Cardiac septum (tissue), 1 donor: ENCODE data around the gene CAPN3. TPM values are rescaled to one million over a fixed set of nuclear protein-coding genes. Genes with fewer than 3 reads are reported as not detected.
"Not testable (repeated sequence)": the region's sequence is repeated elsewhere in the genome, so short reads cannot be mapped to it uniquely, and the experiment has no call there.

Experiments used
- DNase-seq: peaks from one replicate; pipeline ENCODE4 v3.0.0-alpha.2; 2020; ENCODE audit warnings: low spot score
- intact Hi-C: fragments of 100-400 bp; cut with DNase I; formaldehyde crosslinking; loops from one replicate; pipeline ENCODE4 v1.14.0; 2022
- long read RNA-seq: library from polyadenylated mRNA; unstranded; transcript quantifications from one replicate; pipeline ENCODE4 v2.0.0, GENCODE V29; 2021
- total RNA-seq: library from RNA; stranded (reverse); fragmentation: NEBNext Ultra II Directional; extraction: Animal tissue kit (Norgen Biotek cat#: 25700); gene quantifications from one replicate; pipeline ENCODE4 v1.2.1, GENCODE V29; 2021
- donor health status: DM: no; HTN: no; CAD: no.

The CAPN3 gene
- 14.8 TPM for total RNA-seq
- long read RNA-seq, partial matches to known transcripts, result 5 of 10 reads
- long read RNA-seq, other reads (novel, unspliced or antisense), result 5 of 10 reads

DNA sequence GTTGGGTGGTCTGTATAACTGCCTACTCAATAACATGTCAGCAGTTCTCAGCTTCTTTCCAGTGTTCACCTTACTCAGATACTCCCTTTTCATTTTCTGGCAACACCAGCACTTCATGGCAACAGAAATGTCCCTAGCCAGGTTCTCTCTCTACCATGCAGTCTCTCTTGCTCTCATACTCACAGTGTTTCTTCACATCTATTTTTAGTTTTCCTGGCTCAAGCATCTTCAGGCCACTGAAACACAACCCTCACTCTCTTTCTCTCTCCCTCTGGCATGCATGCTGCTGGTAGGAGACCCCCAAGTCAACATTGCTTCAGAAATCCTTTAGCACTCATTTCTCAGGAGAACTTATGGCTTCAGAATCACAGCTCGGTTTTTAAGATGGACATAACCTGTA, at the start of gene CAPN3:
CAPN3 (plus strand) TSS at position 253 of the 400 bp plus-strand sequence. CDS start 305 bp downstream, outside the sequence.
- intact Hi-C loops, result no loop called here
- DNase-seq, result no peak

- intact Hi-C loops, result no loop called here
- DNase-seq, result no peak
Observed at GRCh38 chr15:42313463-42313862, 45.8 kb upstream of the CAPN3 start.

DNA sequence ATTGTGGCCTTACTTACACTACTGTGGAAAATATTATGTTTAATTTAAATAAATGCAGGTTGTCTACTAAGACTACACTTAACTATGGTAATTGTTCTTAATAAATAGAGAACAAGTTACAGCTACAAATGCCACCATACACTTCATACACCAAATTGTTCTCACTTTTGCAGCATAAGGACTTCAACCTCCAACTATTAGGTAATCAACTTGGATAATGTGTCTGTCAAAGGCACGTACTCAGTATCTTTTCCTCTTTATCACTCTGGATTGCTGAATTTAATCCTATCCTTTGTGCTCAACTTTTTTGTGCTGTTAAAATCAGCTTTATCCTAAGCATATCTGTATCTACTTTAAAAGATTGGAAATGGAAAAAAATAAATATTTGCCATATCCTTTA, 44.5 kb upstream of the CAPN3 start:
- intact Hi-C loops, result no loop called here
- no peak for DNase-seq

DNA sequence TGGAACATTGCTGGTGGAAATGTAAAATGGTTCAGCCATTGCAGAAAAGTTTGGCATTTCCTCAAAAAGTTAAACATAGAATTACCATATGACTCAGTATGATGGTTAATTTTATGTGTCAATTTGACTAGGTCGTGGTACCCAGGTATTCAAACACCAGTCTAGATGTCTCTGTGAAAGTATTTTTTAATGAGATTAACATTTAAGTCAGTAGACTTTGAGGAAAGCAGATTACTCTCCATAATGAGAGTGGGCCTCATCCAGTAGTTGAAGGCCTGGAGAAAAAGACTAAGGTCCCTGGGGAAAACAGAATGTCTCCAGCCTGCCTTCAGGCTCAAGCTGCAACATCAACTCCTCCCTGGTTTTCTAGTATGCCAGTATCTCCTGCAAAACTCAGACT, 43.8 kb upstream of the CAPN3 start:
- DNase-seq, result no peak
- intact Hi-C loops, result no loop called here

GRCh38 chr15:42316282-42316805, 43.0 kb upstream of the CAPN3 start:
- DNase-seq, intact Hi-C loops: not testable (repeated sequence)

- intact Hi-C loops, result no loop called here
- DNase-seq, result no peak
Observed at GRCh38 chr15:42319206-42319605, 40.1 kb upstream of the CAPN3 start.

DNA sequence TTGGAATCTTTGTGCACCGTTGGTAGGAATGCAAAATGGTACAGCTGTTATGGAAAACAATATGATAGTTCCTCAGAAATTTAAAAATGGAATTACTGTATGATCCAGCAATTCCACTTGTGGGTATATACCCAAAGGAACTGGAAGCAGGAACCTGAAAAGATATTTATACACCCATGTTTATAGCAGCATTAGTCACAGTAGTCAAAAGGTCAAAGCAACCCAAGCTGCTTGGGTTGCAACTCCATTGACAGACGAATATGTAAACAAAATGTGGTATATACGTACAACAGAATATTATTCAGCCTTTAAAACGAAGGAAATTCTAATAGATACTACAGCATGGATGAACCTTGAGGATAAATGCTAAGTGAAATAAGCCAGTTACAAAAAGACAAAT, 35.0 kb upstream of the CAPN3 start:
- intact Hi-C loops, result no loop called here

DNA sequence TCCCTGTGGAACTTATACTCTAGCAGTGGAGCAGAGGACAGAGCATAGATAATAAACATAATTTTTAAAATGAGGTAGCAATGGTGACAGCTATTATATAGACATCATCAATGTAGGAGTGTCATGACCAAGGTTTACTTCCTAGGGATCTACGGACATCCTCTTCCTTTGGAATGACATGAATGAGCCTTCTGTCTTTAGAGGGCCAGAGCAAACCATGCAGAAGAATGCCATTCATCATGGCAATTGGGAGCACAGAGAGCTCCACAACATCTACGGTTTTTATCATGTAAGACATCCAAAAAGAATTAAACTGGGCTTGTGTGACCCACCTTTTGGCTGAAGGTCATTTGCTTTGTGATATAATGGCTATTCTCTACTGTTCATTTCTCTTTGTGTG, 30.1 kb upstream of the CAPN3 start:
- intact Hi-C loops, result no loop called here
- no peak for DNase-seq

More for the DNA sequence above, 35.0 kb upstream of the CAPN3 start:
- DNase-seq, result no peak

DNA sequence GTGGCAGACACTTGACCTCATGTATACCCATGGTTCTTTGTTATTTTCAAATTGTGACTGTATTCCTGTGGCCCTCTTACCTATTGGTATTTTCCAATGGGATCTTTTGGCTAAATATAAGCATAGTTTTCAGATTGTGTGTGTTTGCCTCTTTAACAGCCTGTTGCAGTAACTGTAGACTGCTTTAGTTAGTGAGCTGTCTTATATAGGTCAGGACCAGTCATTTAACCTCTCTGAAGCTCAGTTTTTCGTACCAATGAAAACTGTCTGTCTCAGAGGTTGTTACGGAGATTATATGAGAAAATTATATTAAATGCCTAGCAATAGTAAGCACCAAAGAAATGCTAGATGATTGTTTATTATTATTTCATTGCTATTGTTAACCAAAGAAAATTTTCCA, 29.3 kb upstream of the CAPN3 start:
- no peak for DNase-seq
- intact Hi-C loops, result no loop called here

DNA sequence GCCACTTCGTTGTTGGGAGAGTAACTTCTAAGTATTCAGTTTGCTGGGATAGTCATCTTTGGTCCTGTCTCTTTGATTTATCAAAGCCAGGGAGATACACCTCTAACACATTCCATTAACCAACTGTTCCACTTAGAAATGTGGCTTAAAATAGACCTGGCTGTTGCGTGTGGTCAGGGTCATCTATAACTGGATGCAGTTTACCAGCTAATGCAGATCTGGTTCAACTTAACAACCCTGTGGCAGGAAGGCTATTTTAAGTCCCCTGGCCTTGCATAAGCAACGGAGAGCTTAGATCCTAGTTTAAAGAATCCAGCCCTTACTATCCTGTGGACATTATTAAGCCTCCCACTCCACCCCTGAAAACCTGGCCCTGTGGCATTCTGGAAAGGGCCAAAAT, 28.1 kb upstream of the CAPN3 start:
- no peak for DNase-seq
- intact Hi-C loops, result no loop called here

GRCh38 chr15:42332331-42332730, 27.0 kb upstream of the CAPN3 start:
- no peak for DNase-seq
- intact Hi-C loops, result no loop called here

- no peak for DNase-seq
- intact Hi-C loops, result no loop called here
Observed at GRCh38 chr15:42335074-42335473, 24.2 kb upstream of the CAPN3 start.

DNA sequence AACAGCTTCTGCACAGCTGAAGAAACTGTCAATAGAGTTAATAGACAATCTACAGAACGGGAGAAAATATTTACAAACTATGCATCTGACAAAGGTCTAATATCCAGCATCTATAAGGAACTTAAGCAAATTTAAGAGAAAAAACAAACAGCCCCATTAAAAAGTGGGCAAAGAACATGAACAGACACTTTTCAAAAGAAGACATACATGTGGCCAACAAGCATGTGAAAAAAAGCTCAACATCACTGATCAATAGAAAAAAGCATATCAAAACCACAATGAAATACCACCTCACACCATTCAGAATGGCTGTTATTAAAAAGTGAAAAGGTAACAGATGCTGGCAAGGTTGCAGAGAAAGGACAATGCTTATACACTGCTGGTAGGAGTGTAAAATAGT, 22.7 kb upstream of the CAPN3 start:
- DNase-seq, intact Hi-C loops: not testable (repeated sequence)

DNA sequence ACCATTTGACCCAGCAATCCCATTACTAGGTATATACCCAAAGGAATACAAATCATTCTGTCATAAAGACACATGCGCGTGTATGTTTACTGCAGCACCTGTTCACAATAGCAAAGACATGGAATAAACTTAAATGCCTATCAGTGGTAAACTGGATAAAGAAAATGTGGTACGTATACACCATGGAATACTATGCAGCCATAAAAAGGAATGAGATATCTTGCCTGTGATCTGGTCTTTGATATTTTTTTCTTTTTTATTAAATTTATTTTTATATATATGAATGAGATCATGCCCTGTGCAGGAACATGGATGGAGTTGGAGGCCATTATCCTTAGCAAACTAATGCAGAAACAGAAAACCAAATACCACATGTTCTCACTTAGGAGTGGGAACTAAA, 22.2 kb upstream of the CAPN3 start:
- intact Hi-C loops, DNase-seq: not testable (repeated sequence)

- intact Hi-C loops, result no loop called here
- DNase-seq, result no peak
Observed at GRCh38 chr15:42338500-42338899, 20.8 kb upstream of the CAPN3 start.

DNA sequence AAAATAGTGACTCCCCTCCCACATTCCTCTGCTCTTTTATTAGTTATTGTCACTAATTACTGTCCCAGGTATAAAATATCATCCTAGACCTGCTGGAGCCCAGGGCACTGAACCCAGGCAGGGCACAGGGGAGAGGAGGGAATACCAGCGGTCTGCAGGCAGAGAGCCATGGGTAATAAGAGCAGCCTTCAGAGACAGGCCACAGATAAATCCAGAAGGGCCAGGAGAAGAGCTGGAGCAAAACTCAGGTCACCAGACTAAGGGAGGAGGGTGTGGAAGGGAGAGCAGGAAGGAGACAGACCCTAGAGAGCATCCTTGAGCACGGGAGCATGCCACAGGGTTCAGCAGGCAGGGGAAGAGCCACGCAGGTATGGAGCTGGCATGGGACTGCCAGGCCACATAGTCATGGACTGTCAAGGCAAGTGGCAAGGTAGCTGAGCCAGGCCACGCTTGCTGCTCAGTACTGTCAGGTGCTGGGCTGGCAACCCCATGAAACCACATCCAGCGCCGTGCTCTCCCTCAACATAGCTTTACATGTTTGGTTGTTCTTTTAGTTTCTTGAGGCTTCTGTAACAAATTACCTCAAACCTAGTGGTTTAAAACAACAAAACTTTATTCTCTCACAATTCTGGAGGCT, 15.6 kb upstream of the CAPN3 start:
- intact Hi-C loops, result no loop called here

GRCh38 chr15:42344763-42345162, 14.5 kb upstream of the CAPN3 start:
- DNase-seq, result no peak
- intact Hi-C loops, result no loop called here

More for the DNA sequence above, 15.6 kb upstream of the CAPN3 start:
- no peak for DNase-seq

DNA sequence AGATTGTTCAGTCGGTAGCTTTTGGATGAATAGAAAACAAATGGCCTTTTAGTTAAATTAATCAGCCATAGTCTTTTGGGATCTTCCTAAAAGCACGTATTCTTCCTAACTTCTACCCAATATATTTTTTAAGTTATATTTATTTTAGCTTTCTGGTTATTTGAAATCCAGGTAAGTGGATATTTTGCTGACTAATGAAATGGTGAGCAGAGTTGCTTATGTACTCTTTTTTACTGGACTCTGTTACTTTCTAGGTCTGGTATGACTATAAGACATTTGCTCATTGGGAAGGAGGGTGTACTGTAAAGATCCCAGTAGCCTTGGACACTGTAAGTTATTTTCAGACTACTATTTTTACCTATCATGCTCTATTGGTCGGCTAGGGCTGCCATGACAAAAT, 13.8 kb upstream of the CAPN3 start:
- intact Hi-C loops, result no loop called here
- DNase-seq, result no peak

DNA sequence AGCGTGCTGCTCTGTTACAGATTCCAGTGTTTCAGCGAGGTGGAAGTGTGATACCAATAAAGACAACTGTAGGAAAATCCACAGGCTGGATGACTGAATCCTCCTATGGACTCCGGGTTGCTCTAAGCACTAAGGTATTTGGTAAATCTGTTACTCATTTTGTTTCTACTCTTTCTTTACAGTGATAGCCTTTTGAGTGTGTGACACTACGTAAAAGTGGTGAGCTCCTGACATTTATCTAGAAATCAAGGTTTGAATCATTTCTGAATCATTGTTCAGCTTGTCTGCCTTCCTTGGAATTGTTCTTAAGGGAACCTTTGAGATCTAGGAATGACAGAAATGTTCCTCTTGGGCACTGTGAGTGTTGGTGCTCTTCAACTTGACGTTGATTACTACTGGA, 11.2 kb upstream of the CAPN3 start:
- intact Hi-C loops, result no loop called here
- DNase-seq, result no peak

GRCh38 chr15:42349186-42349585, 10.1 kb upstream of the CAPN3 start:
- intact Hi-C loops, result no loop called here
- DNase-seq, result no peak

GRCh38 chr15:42352401-42352800, 6.9 kb upstream of the CAPN3 start:
- DNase-seq, result no peak
- intact Hi-C loops, result no loop called here

- DNase-seq, result no peak
- intact Hi-C loops, result no loop called here
Observed at GRCh38 chr15:42353061-42353460, 6.2 kb upstream of the CAPN3 start.
